CMK (cell line): ENCODE data around the gene M1AP.

Experiments
- DNase-seq: peaks from one replicate; pipeline ENCODE4 v3.0.0-alpha.2; 2010; ENCODE audit warnings: low read depth

Gene M1AP, protein sequence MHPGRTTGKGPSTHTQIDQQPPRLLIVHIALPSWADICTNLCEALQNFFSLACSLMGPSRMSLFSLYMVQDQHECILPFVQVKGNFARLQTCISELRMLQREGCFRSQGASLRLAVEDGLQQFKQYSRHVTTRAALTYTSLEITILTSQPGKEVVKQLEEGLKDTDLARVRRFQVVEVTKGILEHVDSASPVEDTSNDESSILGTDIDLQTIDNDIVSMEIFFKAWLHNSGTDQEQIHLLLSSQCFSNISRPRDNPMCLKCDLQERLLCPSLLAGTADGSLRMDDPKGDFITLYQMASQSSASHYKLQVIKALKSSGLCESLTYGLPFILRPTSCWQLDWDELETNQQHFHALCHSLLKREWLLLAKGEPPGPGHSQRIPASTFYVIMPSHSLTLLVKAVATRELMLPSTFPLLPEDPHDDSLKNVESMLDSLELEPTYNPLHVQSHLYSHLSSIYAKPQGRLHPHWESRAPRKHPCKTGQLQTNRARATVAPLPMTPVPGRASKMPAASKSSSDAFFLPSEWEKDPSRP

DNA sequence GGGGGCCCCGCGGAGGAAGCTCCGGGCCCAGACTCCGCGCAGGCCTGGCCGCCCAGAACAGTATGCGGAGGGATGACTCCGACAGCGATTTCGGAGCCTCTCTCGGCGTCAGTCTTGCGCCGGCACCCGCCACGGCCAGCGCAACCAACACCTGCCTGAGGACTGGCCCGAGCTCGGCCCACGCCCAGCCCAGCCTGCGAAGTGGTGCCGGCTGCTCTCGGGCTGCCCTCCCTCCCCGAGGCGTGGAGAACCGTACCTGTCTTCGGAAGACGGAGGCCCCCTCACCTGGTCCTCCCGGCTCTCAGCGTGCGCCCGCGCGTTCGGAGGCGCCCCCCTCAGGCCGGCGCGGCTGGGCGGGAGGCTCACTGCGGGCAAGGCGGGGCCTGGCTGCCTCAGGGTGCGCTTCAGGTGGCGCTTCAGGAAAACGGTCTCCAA lies at the start of gene M1AP:
M1AP (minus strand) TSS at position 322 of the 435 bp plus-strand sequence. CDS start 8,055 bp downstream, outside the sequence.
- no peak for DNase-seq

DNA sequence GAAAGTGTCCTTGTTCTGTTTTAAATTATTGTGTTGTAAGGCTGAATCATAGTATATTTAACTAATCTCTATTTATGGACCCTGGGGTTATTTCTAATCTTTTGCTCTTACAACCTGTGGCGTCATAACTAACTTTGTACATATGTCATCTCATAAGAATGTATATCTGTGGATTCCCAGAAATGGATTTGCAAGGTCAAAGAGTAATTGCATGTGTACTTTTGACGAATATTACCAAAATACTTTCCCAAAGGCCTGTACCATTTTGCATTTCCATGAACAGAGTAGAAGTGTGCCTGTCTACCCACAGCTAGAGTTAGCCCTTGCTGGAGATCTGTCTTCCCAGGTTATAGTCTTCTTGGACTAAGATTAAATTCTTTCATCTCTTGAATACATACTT lies 48.7 kb upstream of the M1AP start:
- DNase-seq = no peak

DNA sequence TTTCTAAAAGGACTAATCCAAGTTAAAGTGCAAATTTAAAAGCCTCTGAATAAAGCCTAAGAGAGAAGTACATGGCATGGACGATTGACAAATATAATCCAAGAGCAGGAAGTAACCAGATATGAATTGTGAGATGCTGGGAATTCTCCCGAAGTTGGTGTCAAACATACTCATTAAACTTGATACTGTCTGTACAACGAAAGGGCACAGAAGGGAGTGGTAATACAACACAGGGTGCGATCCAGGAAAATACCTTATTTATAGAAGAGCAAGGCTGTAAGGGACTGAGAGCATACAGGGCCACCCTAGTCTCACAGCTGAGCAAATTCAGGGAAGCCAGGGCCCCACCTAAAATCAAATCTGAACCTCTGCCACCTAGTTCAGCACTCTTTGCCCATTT lies 47.5 kb upstream of the M1AP start:
- no peak for DNase-seq

DNA sequence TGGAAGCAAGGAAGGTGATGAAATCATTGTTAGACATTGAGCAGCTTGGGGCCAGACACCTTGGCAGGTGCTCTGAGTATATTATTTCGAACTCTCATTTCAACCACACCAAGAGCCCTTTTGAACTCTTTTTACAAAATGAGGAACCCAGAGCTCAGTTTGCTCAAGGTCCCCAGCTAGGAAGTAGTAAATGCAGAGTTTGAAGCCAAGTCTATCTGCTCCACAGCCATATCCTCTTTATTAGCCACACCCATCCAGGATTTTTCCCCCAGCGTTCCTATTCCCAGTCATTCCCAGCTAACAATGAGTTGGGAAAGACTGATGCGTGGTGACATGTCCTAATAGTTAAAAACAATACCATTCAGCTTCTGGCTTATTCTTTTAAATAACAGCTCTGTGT lies 46.2 kb upstream of the M1AP start:
- no peak for DNase-seq

DNA sequence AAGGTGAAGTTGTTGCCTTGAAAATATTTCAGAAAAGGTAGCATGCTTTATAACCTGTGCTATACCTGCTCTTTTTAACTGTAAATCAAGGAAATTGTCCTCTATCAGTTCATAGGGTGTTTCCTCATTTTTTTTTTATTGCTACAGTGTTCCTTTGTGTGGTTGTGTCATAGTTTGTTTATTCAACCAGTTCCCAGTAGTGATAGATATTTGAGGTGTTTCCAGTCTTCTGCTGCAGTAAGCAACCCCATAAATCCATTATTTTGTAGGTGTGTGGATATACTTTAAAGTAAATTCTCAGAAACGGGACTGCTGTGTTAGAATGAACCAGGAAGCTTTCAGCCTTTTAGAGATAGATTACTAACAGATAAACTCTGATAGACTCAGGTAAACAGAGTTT lies 45.5 kb upstream of the M1AP start:
- no peak for DNase-seq

DNA sequence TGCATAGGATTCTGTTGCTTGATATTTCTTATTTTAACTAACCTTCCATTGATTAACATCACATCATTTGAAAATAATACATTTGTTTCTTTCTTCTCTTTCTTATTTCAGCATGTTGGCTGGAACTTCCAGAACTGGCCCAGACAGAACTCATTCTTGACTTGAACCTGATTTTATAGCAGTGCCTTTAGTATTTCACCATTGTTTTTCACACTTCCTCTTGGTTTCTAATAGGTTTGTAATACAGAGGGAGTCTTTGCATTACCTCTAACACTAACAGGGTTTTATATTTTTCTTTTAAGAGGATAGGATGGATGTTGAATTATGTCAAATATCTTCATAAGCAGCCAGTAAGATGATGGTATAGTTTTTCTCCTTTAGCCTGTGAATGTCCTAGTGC lies 45.1 kb upstream of the M1AP start:
- DNase-seq = no peak

DNA sequence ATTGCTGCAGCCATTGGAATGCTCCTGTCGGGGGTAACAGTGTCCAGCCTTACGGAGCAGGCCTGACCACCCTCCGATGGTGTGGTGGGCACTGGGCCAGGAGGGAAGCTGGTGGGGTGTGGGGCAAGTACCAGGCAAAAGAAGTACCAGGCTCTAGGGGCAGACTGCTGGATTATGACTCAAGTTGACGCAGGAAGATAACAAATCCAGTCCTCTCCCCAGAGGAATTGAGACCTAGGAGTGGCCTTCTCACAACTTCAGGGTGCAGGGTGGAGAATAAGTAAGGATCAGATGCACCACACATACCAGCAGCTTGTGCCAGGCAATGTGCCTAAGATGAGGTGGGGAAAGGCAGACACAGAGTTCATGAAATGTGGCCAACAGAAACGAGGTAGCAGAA lies 43.8 kb upstream of the M1AP start:
- no peak for DNase-seq

DNA sequence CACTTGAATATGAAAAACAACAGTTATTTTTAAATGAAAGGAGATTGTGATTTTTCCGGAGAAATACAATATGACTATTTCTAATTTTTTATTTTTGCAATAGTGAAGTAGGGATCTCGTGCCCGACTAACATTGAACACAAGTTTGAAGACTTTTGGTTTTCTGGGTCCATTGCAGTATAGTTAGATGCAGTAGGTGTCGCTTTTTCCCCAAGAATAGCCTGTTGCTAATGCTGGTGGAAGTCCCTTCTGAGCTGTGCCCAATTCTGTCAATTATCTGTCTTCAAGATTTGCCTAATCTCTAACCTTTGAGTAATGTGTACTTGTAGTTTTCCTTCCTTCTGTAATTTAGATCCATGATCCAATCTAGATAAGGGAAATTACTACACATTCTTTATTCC lies 42.4 kb upstream of the M1AP start:
- DNase-seq = no peak

DNA sequence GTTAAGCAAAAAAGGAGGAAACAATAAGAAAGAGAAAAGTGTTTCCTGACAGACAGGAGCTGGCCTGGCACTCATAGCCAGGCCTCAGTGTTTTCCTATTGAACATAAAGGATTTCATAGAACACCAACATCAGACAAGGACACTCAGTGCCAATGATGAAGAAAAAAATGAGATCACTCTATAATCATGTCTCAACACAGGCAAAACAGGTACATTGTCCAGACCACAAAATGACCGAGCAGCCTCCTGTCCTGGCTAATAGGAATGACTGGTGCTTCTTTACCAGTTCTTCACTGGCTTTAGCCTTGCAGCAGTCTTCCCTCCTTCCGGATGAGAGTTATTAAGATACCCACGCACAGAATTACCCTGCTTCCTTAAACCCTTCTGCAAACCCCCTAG lies 41.5 kb upstream of the M1AP start:
- no peak for DNase-seq

DNA sequence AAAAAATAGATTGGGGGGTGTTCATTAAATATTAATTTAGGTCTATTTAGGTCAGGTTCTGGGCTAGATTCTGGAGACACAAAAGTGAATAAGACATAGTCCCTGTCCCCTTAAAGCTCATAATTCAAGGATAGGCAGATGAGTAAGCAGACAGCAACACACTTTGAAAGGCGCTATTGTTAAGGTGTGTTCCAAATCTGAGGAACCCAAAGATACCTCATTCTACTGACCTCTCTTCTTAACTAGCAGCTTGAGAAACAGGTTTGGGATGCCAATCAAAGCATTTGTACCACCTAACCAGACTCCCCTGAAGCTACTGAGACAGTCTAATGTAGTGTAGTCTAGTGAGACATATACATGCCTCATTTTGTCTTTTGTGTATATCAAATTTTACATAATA lies 40.8 kb upstream of the M1AP start:
- no peak for DNase-seq

DNA sequence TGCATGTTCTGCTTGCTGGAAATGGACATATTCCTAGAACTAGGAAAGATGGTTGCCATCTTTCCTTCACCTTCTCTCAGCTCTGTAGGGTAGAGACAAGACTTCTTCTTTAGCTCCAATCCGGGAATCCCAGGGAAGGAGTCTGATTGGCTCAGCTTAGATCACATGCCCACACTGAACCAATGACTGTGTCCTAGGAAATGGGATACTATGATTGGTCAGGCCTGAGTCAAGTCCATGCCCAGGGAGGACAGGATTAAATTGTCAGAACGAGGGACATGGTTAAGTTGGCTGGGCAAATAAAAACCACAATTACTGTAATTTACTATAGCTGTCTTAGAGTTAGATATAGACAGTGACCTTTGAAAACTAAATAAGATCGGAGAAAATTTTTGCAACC lies 37.3 kb upstream of the M1AP start:
- DNase-seq = no peak

DNA sequence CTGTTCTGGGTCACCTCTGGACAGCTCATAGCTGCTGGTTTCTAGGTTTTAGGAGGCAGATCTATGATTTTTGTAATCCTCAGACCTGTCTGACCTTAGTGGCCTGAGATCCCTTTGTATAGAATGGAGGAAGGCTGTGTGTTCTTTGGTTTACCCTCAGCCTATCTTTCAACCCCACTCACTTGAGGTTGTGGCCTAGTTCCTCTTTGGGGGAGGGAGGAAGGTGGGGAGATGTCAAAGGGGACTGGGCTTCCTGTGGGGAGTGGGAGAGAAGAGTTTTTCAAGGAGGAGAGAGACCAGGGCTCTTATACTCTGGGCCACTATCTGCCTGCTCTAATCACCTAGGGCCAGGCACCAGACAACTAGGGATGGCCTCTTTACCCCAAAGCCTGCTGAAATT lies 34.4 kb upstream of the M1AP start:
- peak; percentile 72 for DNase-seq

DNA sequence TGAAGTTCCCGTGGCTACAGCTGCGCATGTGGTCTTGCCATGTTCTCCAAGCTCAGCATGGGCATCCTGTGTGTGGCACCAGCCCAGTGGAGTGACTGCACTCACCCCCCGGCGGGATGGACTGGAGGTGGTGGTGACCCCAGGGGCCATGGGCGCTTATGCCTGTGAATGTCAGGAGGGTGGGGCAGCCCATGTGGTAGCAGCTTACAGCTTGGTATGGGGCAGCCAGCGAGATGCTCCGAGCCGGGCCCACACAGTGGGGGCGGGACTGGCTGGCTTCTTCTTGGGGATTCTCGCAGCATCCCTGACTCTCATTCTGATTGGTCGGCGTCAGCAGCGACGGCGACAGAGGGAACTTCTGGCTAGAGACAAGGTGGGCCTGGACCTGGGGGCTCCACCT lies 31.5 kb upstream of the M1AP start:
- DNase-seq = no peak

DNA sequence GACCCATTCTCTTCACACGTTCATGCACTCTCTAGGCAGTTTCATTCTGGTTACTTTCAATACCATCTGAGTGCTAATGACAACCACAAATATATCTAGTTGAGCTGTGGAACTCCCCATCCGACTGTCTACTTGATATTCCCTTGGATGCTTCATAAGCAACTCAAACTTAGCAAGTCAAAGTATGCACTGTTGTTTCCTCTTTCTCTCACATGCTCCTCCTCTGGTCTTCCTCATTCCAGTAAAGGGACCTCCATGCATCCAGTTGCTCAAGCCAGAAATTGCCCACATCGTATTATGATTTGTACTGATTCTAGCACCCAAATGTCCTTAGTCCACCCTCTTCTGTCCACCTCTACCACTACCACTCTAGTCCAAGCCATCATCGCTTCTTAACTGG lies 28.2 kb upstream of the M1AP start:
- DNase-seq = no peak

DNA sequence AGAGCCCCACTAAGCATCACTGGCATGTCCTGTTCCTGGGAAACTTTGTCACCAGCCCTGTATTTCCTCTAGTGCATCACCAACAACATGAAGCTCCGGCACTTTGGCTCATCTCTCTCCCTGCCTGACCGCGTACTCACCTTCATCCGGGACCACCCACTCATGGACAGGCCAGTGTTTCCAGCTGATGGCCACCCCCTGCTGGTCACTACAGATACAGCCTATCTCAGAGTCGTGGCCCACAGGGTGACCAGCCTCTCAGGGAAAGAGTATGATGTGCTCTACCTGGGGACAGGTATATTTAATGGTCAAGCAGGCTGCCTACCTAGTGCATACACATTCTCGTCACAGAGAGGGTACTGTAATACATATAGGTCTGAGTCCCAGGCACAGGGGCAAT lies 27.0 kb upstream of the M1AP start:
- DNase-seq = no peak

DNA sequence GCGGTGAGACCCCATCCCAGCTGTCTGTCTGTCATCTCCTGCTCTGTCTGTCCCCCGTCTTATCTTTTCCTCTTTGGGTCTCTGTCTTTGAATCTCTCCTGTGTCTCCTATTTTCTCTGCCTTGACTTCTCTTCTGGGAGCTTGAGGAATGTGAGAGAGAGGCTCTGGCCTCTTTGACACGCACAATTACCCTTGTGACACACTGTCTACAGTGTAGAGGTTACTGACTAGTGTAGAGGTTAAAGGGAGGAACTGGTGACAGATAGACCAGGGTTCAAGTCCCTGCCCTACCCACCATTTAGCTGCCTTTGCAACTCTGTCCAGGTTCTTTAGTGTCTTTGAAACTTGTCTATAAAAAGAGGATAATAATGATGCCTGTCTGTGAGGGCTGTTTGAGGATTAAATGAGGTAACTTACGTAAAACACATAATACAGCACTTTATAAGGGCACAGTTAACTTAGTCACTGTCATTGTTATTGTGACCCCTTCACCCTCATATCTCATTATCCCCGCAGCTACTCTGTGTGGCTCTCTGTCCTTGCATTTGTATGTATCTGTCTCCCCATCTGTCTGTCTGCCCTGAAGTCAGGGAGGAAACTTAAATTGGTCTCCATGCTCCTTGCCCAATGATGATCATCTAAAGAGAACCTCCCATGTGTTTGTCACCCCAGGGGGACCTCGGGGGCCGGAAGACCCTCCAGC lies 25.8 kb upstream of the M1AP start:
- no peak for DNase-seq

DNA sequence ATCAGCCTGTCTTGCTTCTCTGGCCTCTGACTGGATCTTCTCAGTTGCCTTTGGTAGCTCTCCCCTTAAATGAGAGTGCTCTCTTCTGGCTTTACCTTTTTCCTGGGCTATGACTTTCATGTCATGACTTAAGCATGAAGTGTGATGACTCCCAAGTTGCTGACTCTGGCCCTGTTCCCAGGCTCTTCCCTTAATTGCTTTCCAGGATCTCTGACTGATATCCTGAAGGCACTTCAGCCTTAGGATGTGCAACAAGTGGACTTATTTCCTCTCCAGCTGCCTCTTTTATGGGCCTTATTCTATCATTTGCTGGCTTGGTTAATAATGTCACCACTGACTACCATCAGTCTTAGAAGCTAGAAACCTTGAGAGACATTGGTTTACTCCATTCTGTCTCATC lies 23.3 kb upstream of the M1AP start:
- no peak for DNase-seq

DNA sequence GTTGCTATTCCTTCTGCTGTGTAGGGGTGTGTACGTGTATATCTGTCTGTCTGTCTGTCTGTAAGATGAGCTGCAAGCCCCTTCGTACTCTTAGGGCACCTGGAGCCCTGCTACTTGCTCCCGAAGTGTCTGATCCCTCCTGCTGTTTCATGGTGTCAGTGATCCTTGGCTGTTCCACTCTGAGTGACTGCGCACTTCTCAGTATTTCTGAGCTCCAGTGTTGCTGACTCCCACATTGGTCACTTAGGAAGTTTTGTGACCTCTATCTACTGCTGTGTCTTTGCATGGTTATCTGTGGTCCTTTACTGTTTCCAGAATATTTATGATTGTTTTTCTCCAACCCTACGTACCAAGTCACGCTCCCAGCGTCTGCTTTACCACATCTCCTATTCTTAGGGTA lies 22.1 kb upstream of the M1AP start:
- DNase-seq = no peak

DNA sequence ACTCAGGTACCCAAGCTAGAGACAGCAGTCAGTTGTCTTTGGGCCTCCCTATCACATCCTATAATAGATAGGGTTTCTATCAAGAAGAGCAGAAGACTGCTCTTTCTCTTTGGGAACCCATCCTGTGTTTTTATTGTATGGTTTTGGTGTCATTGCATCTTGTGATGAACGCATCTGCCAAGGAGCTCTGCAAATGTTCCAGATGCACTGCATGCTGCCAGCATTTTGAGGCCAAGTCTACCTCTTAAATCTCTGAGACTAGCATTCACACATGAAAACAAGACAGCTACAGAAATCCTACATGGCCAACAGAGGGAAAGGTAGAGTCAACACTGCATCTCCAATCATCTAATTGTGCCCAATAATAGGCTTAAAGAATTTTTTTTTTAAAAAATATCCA lies 20.0 kb upstream of the M1AP start:
- no peak for DNase-seq

DNA sequence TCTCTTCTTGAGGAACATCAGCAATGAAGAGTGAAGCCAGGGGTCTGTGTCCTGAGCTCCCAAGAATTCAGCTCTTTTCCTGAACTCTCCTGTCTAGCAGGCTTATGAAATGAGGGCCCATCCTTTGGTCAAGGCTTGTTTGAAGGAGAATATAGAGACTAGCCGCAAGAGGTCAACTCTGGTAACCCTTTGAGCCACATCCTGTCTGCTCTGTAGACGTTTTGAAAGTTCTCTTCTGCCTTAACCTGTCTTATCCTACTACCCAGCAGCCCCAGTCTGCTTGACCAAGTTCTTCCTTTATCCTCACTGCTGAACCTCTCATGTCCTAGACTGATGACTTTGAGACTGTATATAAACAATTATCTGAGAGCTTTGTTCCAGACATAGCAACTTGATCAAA lies 11.3 kb upstream of the M1AP start:
- DNase-seq = peak; percentile 43

DNA sequence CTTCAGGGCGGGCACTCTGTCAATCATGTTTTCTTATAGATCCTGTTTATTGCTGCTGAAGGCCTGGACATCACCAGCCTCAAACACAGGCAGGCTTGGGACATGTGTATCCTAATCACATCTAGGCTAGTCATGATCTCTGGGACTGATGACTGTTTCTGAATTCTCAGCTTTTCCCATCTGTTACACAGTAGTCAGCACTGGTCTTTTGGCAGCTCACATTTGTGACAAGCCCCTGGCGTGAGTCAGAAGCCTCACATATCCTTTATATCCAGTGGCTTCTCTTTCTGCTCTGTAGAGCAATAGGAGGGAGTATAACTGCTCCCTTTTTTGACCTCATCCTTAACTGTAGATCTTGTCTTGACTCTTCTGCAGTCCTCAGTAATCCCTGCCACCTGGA lies 10.4 kb upstream of the M1AP start:
- no peak for DNase-seq

DNA sequence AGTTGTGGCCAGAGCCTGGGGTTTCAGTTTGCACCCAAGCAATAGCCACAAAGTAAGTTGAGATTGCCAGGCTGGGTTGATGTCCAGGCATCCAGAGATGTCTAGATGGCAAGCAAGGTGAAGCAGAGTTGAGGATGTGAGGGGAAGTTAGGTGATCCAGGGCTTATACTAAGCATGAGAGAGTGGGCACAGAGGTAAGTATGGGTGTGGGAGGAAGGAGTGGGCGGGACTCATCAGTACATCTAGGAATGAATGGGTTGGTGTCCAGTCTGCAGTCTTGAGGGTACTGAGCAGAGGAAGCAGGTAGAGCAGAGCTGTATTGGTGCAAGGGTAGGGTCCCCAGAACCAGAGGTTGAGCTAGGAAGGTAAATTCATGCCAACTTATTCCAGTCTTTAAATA lies 7.4 kb upstream of the M1AP start:
- no peak for DNase-seq
